HG03064 (cell line): ENCODE results near the gene CHD9.
A peak's percentile ranks its signal among the peaks of the same experiment; 100 is the strongest.

Experiments used
- ATAC-seq: cut with Tn5 transposase; IDR thresholded peaks from one replicate; pipeline ENCODE4 v1.9.1; 2021; ENCODE audit warnings: low read depth; ENCODE audit not compliant: unreplicated experiment

CHD9 gene

DNA sequence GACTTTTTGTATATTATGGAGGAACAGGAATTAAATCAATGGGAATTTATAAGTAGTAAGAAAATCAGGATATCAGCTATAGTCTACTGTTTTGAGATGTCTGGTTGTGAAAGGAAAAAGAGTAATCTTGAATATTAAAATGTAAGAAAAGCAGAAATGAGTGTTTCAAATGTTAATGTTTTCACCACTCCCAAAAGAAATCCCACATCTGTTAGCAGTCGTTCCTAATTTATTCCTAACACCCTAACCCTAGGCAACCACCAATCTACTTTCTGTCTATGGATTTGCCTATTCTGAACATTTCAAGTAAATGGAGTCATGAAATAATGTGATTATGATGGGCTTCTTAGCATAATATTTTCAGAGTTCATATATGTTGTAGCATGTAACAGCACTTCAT is 133.0 kb downstream of the CHD9 start:
- ATAC-seq: no peak

DNA sequence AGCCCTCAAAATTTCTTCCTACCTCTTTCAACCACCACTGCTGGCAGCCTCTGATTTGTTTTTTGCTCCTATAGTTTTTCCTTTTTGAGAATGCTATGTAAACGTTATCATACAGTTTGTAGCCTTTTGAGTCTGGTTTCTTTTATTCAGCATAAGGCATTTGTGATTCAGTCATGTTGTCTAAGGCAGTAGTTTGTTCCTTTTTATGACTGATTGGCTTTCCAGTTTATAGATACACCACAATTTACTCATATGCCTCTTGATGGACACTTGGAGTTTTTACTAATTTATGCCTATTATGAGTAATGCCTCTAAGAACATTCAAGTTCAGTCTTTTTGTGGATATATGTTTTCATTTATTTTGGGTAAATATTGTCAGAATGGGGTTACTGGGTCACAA is 136.6 kb downstream of the CHD9 start:
- no peak for ATAC-seq

DNA sequence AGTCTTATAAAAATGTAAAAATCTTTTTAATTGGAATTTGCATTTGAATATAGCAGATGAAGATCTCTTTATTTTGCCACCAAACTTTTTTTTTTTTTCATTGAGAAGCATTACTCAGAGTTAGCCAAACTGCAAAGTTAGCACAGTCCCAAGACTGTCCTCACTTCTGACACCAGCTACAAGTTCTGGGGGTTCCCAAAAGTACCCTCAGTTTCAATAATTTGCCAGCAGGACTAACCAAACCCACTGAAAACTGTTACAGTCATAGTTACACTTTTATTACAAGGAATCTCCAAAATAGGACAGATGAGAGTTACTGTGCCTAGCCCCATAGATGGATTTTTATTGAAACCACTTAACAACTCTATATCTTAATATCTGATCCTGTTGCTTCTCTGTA is 144.1 kb downstream of the CHD9 start:
- no peak for ATAC-seq

DNA sequence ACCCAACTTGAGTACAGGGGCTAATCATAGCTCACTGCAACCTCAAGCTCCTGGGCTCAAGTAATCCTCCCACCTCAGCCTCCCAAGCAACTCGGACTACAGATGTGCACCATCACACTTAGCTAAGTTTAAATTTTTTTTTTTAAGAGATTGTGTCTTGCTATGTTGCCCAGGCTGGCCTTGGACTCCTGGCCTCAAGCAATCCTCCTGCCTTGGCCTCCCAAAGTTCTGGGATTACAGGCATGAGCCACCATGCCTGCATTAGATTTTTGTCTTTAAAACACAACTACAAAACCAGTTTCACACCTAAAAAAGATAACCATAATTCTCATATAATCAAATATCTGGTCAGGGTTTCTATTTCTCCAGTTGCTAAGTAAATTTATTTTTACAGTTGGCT is 147.1 kb downstream of the CHD9 start:
- ATAC-seq: no peak

GRCh38 chr16:53202398-53202797 is 147.6 kb downstream of the CHD9 start:
- no peak for ATAC-seq

GRCh38 chr16:53207810-53208752 is 153.3 kb downstream of the CHD9 start:
- peak; percentile 81 for ATAC-seq

- no peak for ATAC-seq
These were observed 154.6 kb downstream of the CHD9 start for GRCh38 chr16:53209429-53209828.

- ATAC-seq: no peak
These were observed 155.1 kb downstream of the CHD9 start for GRCh38 chr16:53209877-53210276.

DNA sequence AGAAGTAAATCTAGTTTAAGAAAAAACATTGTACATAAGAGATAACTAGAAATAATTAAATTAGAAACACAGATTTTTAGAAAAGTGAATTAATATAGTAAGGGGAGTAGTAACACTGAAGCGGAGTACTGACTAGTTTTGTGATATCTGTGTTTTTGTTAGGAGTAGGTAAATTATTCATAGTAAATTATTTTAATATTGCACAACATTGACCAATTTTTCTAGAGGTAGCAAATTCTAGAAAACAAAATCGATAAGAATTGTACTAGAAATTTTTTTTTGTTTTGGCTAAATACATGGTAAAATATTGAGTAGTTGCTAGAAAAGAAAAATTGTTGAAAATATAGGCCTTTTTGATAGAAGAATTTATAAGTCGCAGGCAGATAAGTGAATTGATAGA is 156.5 kb downstream of the CHD9 start:
- no peak for ATAC-seq

- no peak for ATAC-seq
These were observed 158.1 kb downstream of the CHD9 start for GRCh38 chr16:53212893-53213223.

GRCh38 chr16:53213542-53213941 is 158.8 kb downstream of the CHD9 start:
- no peak for ATAC-seq

DNA sequence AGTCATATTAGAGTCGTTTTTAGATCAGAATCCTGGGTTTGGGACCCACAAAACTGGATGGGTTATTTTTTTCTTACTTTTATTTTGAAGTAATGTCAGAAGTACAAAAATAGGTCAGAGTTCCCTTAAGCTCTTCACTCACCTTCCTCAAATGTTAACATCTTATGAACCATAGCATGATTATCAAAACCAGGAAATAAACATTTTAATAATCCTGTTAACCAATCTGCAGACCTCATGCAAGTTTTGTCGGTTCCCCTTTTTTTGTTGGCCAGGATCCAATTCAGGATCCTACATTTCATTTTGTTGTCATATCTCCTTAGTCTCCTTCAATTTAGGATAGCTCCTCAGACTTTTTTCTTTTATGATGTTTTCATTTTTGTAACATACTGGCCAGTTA is 162.0 kb downstream of the CHD9 start:
- ATAC-seq: no peak

- ATAC-seq: no peak
These were observed 164.6 kb downstream of the CHD9 start for GRCh38 chr16:53219371-53219770.

GRCh38 chr16:53219795-53220454 is 165.1 kb downstream of the CHD9 start:
- no peak for ATAC-seq

DNA sequence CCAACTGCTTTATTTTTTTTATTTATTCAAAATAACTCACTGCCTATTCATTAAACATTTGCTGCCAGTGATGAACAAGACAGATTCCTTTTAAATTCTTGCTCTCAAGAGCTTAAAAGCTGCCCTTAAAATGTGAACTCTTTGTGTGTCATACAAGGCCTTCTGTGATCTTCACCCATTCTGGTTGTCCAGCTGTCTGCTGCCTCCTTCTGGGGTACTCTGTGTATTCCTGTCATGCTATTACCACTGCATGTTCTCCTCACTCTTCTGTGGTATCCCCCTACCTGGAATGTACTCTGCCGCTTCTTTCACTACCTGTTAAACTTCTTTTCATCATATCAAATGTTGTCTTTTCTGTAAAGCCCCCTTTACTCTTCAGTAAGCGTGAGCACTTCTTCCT is 165.8 kb downstream of the CHD9 start:
- ATAC-seq: no peak

DNA sequence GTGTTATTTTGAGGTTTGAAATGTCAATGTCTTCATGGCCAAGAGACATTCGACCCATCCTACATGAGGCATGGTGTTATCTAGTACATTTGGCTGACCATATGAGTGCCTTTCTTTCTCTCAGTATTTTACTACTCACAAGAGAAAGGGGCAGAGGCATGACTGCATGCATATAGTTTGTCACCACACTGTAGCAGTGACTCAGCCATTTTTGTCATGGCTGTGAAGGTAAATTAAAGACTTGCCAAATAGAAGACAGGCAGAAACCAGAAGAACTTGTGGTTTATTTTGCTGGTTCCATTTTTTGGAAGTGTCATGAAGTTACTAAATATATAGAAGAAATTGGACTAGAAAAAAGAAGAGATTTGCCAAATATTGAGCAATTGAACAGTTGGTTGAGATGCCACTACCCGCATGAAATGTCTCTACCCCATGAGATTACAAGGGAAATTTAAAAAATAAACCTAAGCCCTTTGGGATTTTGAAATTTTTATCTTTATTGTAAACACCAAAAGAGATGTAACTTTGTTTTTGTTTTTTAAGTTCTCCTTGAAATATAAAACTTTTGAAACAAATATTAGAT is 170.3 kb downstream of the CHD9 start:
- ATAC-seq: no peak

- ATAC-seq: no peak
These were observed 178.2 kb downstream of the CHD9 start for GRCh38 chr16:53232826-53233529.

DNA sequence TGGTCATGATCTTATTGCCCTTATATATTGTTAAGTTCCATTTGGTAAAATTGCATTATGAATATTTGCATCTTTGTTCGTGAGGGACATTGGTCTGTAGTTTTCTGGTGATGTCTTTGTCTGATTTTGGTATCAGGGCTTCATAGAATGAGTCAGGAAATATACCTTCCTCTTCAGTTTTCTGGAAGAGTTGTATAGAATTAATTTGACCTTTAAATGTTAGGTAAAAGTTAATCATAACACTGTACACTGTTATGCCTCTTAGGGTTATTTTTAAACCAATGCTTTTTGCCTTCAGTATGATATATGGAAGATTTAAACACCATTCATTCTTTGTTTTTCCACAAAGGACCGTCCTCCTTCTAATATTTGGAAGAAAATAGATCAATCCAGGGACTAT is 180.0 kb downstream of the CHD9 start:
- ATAC-seq: no peak

DNA sequence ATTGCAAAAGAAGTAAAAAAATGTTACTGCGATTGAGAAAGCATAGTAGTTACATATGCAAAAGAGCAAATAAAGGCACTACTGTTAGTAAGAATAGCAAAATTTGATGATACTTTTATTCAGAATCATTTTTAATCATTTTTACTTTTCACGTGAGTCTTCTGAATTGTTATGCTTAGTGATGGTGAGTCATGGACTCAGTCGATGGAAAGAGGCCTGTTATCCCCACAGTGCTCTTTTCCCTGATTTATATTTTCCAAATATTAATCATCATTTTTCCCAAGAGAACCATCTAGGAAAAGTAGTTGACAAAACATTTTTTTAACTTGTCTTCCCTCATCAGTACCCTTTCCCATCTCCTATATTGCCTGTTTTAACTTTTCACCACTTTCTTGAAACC is 181.1 kb downstream of the CHD9 start:
- no peak for ATAC-seq

- ATAC-seq: no peak
These were observed 194.5 kb downstream of the CHD9 start for GRCh38 chr16:53249331-53249730.

DNA sequence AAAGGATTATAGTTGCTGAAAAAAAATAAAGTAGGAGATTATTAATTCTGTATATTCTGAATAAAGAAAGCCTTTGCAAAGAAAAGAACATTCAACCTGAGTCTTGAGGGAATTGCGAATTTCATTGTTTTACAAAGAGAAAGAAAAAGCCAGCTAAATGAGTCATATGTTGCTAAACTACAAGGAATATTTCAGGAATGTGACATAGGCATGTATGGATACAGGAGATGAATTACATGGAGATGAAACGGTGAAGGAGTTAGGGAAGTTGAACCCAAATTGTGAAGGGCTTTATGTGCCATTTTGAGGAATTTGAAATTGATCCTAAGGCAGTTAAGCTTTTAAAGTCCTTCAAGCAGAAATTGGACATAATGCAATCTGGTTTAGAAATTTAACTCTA is 202.2 kb downstream of the CHD9 start:
- ATAC-seq: no peak
